ENCODE measurements around the gene UBXN2A. TPM values are rescaled to one million over a fixed set of nuclear protein-coding genes. Genes with fewer than 3 reads are reported as not detected.

Gene UBXN2A
- total RNA-seq, 1 donor from 2014 or later: 16.2 TPM

DNA sequence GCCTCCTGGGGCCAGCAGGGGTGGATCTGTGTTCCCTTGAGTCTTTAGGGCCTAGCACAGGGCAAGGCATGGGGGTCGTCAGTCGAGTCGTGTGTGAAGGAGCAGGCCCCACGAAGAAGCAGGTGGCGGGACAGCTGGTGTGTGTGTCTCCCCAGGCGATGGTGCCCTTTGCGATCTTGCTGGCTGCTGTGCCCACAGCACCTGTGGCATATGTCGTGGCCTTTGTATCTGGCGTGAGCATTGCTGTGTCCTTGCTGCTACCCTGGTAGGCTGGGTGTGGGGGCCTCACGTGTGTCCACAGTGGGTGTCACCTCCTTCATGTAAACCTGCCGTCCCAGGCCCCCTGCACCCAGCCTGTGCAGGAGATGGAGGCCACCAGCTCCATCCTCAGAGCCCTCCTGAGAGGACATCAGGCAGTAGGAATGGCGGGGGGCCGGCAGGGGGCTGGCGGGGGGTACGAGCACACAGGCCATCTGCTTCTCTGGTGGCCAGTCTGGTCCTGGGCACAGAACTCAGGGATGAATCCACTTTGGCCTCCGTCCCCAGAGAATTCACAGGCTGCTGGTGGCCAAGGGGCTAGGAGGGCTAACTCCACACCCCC is 82.8 kb downstream of the UBXN2A start:
- no peak overlapping the region for H3K4me3 ChIP-seq (ENCODE audit: low read depth, low read length)
- no peak for TF ChIP-seq CTCF (IDR thresholded peaks at IDR 0.05; ENCODE audit: insufficient read depth, low read length, poor library complexity, severe bottlenecking)
- no peaks in the 10 kb centered on the region for H3K27me3 ChIP-seq (ENCODE audit: control insufficient read depth, insufficient read depth, low read length)
- H3K36me3 ChIP-seq (ENCODE audit: control insufficient read depth, insufficient read depth, low read length): no peaks in the 10 kb centered on the region
- no peak for DNase-seq (ENCODE audit: low read depth)

- DNase-seq (ENCODE audit: low read depth): no peak
- H3K4me3 ChIP-seq (ENCODE audit: low read depth, low read length): no peak overlapping the region
- no peaks in the 10 kb centered on the region for H3K27me3 ChIP-seq (ENCODE audit: control insufficient read depth, insufficient read depth, low read length)
- H3K36me3 ChIP-seq (ENCODE audit: control insufficient read depth, insufficient read depth, low read length): no peaks in the 10 kb centered on the region
- no peak for TF ChIP-seq CTCF (IDR thresholded peaks at IDR 0.05; ENCODE audit: insufficient read depth, low read length, poor library complexity, severe bottlenecking)
These were observed 83.8 kb downstream of the UBXN2A start for GRCh38 chr2:24024018-24024417.

- H3K27me3 ChIP-seq (ENCODE audit: control insufficient read depth, insufficient read depth, low read length): no peaks in the 10 kb centered on the region
- no peak for DNase-seq (ENCODE audit: low read depth)
- no peaks in the 10 kb centered on the region for H3K36me3 ChIP-seq (ENCODE audit: control insufficient read depth, insufficient read depth, low read length)
- TF ChIP-seq CTCF (IDR thresholded peaks at IDR 0.05; ENCODE audit: insufficient read depth, low read length, poor library complexity, severe bottlenecking): no peak
- no peak overlapping the region for H3K4me3 ChIP-seq (ENCODE audit: low read depth, low read length)
These were observed 84.9 kb downstream of the UBXN2A start for GRCh38 chr2:24024996-24025663.

DNA sequence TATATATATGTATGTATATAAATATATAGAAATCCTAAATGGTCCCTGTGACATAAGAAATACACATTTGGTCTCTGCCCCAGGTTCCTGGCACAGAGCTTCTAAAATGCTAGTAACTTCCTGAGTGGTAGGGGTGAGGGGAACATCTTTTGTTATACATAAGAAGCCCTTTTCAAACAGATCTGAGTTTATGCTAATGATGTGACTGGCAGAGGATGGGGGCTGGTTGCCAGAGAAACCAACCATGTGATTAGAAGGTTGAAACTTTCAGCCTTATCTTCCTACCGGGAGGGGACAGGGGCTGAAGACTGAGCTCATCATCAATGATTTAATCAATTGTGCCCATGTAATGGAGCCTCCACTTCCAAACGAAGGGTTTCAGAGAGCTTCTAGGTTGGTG is 86.0 kb downstream of the UBXN2A start:
- TF ChIP-seq CTCF (IDR thresholded peaks at IDR 0.05; ENCODE audit: insufficient read depth, low read length, poor library complexity, severe bottlenecking): no peak
- H3K36me3 ChIP-seq (ENCODE audit: control insufficient read depth, insufficient read depth, low read length): no peaks in the 10 kb centered on the region

DNA sequence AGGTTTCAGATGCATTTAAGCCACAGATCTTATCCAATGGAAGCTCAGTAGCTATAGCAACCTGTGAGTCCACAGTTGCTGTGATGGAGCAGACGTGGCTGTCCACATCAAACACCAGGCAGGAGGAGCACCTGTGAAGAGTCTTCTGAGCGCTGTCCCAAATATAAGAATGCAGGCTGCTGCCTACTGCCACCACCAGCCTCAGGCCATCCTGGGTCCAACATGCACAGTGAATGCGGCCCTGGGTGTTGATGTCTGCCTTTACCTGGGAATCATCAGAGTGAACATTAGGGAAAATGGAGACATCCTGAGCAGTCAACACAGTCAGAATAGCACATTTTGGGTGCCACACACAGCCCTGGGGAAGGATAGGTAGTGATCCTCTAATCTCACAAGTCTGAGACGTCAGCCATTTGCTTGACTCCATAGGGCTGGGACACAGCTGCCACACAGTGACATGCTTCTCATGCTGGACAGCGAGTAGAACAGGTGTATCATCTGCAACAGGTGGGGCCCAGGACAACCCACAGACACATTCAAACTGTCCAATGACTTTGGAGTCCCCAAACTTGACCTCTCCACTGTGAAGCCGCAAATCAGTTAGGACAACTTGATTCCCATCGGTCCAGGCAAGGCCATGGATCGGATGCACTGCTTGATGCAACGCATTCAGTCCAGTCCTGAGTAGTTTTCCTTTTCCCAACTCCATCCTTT is 98.7 kb downstream of the UBXN2A start:
- H3K4me3 ChIP-seq (ENCODE audit: low read depth, low read length): no peak overlapping the region
- H3K36me3 ChIP-seq (ENCODE audit: control insufficient read depth, insufficient read depth, low read length): no peaks in the 10 kb centered on the region
- H3K27me3 ChIP-seq (ENCODE audit: control insufficient read depth, insufficient read depth, low read length): no peaks in the 10 kb centered on the region
- TF ChIP-seq CTCF (IDR thresholded peaks at IDR 0.05; ENCODE audit: insufficient read depth, low read length, poor library complexity, severe bottlenecking): no peak
- DNase-seq (ENCODE audit: low read depth): no peak

More for the DNA sequence above, 86.0 kb downstream of the UBXN2A start:
- Histone ChIP-seq H3K4me3 (ENCODE audit: low read depth, low read length) (no peak overlapping the region), H3K27me3 (ENCODE audit: control insufficient read depth, insufficient read depth, low read length) (no peaks in the 10 kb centered on the region)
- DNase-seq (ENCODE audit: low read depth): no peak
